ENCODE measurements around the gene SZRD1.
"Not testable (repeated sequence)": the region's sequence is repeated elsewhere in the genome, so short reads cannot be mapped to it uniquely, and the experiment has no call there.

The SZRD1 gene

GRCh38 chr1:16366722-16367257, at the start of gene SZRD1:
SZRD1 (plus strand) TSS chr1:16367242; CDS start chr1:16367258, 16 bp downstream.
- peak within 1 kb of the TSS; percentile 97 for H3K4me3 Mint-ChIP-seq
- H3K27ac Mint-ChIP-seq = peak within 1 kb of the TSS; percentile 99
- peak; percentile 86 for ATAC-seq
- no peaks in the 10 kb centered on the region for H3K9me3 Mint-ChIP-seq
- H3K36me3 Mint-ChIP-seq (ENCODE audit: low read depth) = peaks cover 14% of the 10 kb centered on the region
- DNase-seq = peak; percentile 91
- peaks cover 39% of the 10 kb centered on the region for H3K4me1 Mint-ChIP-seq
- H3K27me3 Mint-ChIP-seq = no peaks in the 10 kb centered on the region

GRCh38 chr1:16318555-16318954, 48.5 kb upstream of the SZRD1 start:
- DNase-seq = no peak
- Mint-ChIP-seq H3K4me1 (peaks cover 7% of the 10 kb centered on the region), H3K36me3 (ENCODE audit: low read depth) (peaks cover 6% of the 10 kb centered on the region), H3K27ac (no peak overlapping the region), H3K4me3 (no peak overlapping the region), H3K9me3 (no peaks in the 10 kb centered on the region), H3K27me3 (no peaks in the 10 kb centered on the region)
- no peak for ATAC-seq

GRCh38 chr1:16321176-16321867, 45.7 kb upstream of the SZRD1 start:
- Mint-ChIP-seq H3K4me3 (no peak overlapping the region), H3K27ac (no peak overlapping the region), H3K27me3 (no peaks in the 10 kb centered on the region), H3K9me3 (no peaks in the 10 kb centered on the region), H3K36me3 (ENCODE audit: low read depth) (peaks cover 2% of the 10 kb centered on the region), H3K4me1 (peaks cover 8% of the 10 kb centered on the region)
- no peak for ATAC-seq
- no peak for DNase-seq

GRCh38 chr1:16324456-16324890, 42.6 kb upstream of the SZRD1 start:
- no peaks in the 10 kb centered on the region for H3K9me3 Mint-ChIP-seq
- peaks cover 11% of the 10 kb centered on the region for H3K4me1 Mint-ChIP-seq
- H3K36me3 Mint-ChIP-seq (ENCODE audit: low read depth) = peaks cover 6% of the 10 kb centered on the region
- DNase-seq (no peak), ATAC-seq (no peak)
- no peak overlapping the region for H3K27ac Mint-ChIP-seq
- H3K4me3 Mint-ChIP-seq = no peak overlapping the region
- no peaks in the 10 kb centered on the region for H3K27me3 Mint-ChIP-seq

DNA sequence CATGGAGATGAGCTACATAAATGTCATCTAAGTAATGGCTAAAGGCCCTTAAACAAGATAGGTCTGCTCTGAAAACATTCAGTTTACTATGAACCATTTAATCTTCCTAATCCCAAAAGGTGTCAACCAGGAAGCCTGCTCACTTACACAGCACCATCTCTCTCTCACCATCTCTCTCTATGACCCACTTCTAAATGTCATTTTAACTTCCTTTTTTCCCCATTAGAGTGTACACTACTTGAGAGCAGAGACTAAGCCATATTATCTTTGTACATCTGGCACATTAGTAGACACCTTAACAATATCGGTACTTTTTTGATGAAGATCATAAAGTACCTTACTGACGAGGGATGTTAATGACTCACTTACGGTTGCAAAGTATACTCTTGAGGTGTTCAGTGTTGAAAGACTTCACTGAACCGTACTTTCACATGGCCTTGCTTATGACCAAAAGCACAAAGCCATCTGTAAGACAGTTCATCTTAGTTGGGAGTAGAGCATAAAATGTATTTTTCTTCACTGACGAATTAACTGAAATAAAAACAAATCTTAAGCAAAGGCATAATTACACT, 40.1 kb upstream of the SZRD1 start:
- ATAC-seq (no peak), DNase-seq (no peak)
- no peaks in the 10 kb centered on the region for H3K9me3 Mint-ChIP-seq
- no peak overlapping the region for H3K4me3 Mint-ChIP-seq
- peaks cover 6% of the 10 kb centered on the region for H3K36me3 Mint-ChIP-seq (ENCODE audit: low read depth)
- no peaks in the 10 kb centered on the region for H3K27me3 Mint-ChIP-seq
- H3K4me1 Mint-ChIP-seq = peaks cover 7% of the 10 kb centered on the region
- no peak overlapping the region for H3K27ac Mint-ChIP-seq

DNA sequence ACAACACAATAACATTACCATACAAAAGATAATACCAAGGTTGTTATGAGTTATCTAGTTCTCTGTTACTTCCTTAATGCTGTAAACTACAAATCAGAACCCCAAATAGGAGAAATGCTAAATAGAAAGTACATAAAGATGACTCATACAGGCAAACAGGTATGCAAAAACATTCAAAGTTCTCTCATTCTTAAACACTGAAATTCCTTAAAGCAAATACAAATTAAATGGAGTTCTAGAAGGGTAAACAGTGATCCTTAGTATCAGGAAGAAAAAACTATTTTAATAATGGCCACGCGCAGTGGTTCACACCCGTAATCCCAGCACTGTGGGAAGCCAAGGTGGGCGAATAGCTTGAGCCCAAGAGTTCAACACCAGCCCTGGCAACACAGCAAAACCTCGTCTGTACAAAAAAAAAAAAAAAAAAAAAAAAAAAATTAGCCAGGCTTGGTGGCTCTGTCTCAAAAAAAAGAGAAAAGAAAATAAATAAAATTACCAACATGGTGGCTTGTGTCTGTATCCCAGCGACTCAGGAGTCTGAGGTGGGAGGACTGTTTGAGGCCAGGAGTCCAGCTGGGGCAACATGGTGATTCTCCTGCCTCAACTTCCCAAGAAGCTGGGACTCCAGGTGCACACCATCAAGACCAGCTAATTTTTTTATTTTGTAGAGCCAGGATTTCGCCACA, 32.2 kb upstream of the SZRD1 start:
- peaks cover 2% of the 10 kb centered on the region for H3K36me3 Mint-ChIP-seq (ENCODE audit: low read depth)
- ATAC-seq (no peak), DNase-seq (no peak)
- no peak overlapping the region for H3K4me3 Mint-ChIP-seq
- no peaks in the 10 kb centered on the region for H3K27me3 Mint-ChIP-seq
- peaks cover 18% of the 10 kb centered on the region for H3K4me1 Mint-ChIP-seq
- H3K27ac Mint-ChIP-seq = no peak overlapping the region
- no peaks in the 10 kb centered on the region for H3K9me3 Mint-ChIP-seq

GRCh38 chr1:16338961-16339360, 28.1 kb upstream of the SZRD1 start:
- Mint-ChIP-seq H3K9me3 (no peaks in the 10 kb centered on the region), H3K27me3 (no peaks in the 10 kb centered on the region), H3K27ac (no peak overlapping the region), H3K4me3 (no peak overlapping the region), H3K4me1 (peaks cover 21% of the 10 kb centered on the region), H3K36me3 (ENCODE audit: low read depth) (peaks cover 6% of the 10 kb centered on the region)
- DNase-seq (no peak), ATAC-seq (no peak)

GRCh38 chr1:16340673-16341072, 26.4 kb upstream of the SZRD1 start:
- Mint-ChIP-seq H3K27me3 (no peaks in the 10 kb centered on the region), H3K36me3 (ENCODE audit: low read depth) (peaks cover 6% of the 10 kb centered on the region), H3K27ac (no peak overlapping the region), H3K4me1 (peaks cover 13% of the 10 kb centered on the region), H3K4me3 (no peak overlapping the region), H3K9me3 (no peaks in the 10 kb centered on the region)
- ATAC-seq = no peak
- DNase-seq = no peak

- H3K4me1 Mint-ChIP-seq = peaks cover 15% of the 10 kb centered on the region
- H3K27ac Mint-ChIP-seq = no peak overlapping the region
- H3K36me3 Mint-ChIP-seq (ENCODE audit: low read depth) = peaks cover 6% of the 10 kb centered on the region
- ATAC-seq = no peak
- no peaks in the 10 kb centered on the region for H3K9me3 Mint-ChIP-seq
- no peaks in the 10 kb centered on the region for H3K27me3 Mint-ChIP-seq
- no peak for DNase-seq
- no peak overlapping the region for H3K4me3 Mint-ChIP-seq
These were observed 24.5 kb upstream of the SZRD1 start for GRCh38 chr1:16342331-16343062.

GRCh38 chr1:16343276-16343675, 23.8 kb upstream of the SZRD1 start:
- peaks cover 18% of the 10 kb centered on the region for H3K4me1 Mint-ChIP-seq
- not testable (repeated sequence) for H3K36me3 Mint-ChIP-seq (ENCODE audit: low read depth); H3K4me3 Mint-ChIP-seq; H3K27me3 Mint-ChIP-seq; H3K27ac Mint-ChIP-seq; H3K9me3 Mint-ChIP-seq; ATAC-seq; DNase-seq

DNA sequence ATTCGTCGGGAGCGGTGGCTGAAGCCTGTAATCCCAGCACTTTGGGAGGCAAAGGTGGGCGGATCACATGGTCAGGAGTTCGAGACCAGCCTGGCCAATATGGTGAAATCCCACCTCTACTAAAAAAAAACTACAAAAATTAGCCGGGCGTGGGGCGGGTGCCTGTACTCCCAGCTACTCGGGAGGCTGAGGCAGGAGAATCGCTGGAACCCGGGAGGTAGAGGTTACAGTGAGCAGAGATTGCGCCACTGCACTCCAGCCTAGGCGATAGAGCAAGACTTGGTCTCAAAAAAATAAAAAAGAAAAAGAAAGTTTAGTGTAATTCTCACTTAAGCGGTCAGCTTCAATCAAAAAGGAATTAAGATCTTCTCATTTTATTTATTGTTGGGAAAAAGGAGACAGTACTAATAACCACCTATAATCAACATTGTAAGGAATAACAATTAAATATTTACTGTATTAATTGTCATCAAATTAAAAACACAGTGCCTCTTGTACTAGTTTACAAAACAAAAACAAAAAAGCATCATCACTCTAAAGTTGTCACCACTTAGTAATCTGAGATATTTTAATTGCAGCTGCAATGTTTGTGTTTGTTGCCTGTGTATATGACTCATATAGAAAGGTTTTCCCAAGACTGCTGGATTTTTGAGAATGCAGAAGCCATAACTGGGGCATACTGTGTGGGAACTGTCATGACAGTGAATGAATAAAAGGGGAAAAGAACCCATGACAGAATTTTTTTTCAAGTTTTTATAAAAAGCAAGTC, 18.4 kb upstream of the SZRD1 start:
- no peak for DNase-seq

DNA sequence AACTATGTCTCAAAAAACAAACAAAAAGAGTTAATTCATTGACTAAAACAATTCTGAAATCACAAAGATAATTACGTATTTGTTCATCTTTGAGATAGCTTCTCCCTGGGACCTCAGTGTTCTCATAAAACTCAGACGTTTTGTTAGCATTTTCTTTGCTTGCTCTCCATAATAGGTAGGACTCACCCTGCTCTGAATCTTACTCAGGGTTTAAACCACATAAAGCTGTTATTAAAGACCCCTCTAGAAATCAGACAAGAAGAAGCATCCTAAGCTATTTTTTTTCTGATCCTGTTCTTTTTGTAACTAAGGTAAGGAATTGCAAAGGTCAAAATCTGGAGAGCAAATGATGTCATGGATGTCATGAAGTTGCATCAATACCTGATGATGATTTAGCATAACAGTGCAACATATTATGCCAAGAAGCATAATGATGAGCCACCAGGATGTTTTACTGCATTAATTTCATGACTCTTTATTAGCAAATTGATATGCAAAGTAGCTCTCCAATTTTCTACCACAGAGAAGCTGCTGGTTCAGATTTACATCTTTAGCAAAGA, 17.1 kb upstream of the SZRD1 start:
- DNase-seq (no peak), ATAC-seq (no peak)
- peaks cover 2% of the 10 kb centered on the region for H3K36me3 Mint-ChIP-seq (ENCODE audit: low read depth)
- H3K4me1 Mint-ChIP-seq = peaks cover 45% of the 10 kb centered on the region
- H3K27me3 Mint-ChIP-seq = no peaks in the 10 kb centered on the region
- H3K4me3 Mint-ChIP-seq = peak overlapping the region; percentile 87
- H3K9me3 Mint-ChIP-seq = no peaks in the 10 kb centered on the region
- no peak overlapping the region for H3K27ac Mint-ChIP-seq

More for the DNA sequence above, 18.4 kb upstream of the SZRD1 start:
- Mint-ChIP-seq H3K27me3 (no peaks in the 10 kb centered on the region), H3K27ac (no peak overlapping the region), H3K4me1 (peaks cover 45% of the 10 kb centered on the region), H3K36me3 (ENCODE audit: low read depth) (peaks cover 2% of the 10 kb centered on the region), H3K4me3 (no peak overlapping the region), H3K9me3 (no peaks in the 10 kb centered on the region)
- ATAC-seq = no peak

- Mint-ChIP-seq H3K36me3 (ENCODE audit: low read depth) (peaks cover 2% of the 10 kb centered on the region), H3K27ac (peak overlapping the region; percentile 90), H3K9me3 (no peaks in the 10 kb centered on the region), H3K27me3 (no peaks in the 10 kb centered on the region), H3K4me1 (peaks cover 40% of the 10 kb centered on the region), H3K4me3 (peak overlapping the region; percentile 87)
- ATAC-seq (no peak), DNase-seq (no peak)
These were observed 15.5 kb upstream of the SZRD1 start for GRCh38 chr1:16351456-16351993.
